Endometrial microvascular endothelial cells (primary cell): ENCODE data around the gene CAPN8. TPM values are rescaled to one million over a fixed set of nuclear protein-coding genes. Genes with fewer than 3 reads are reported as not detected.

Experiments used
- in situ Hi-C: cut with HindIII; loops from 2 replicates; pipeline ENCODE4 v1.10.0; 2017; ENCODE audit warnings: low sequenced_read_pairs, low pct_unique_long_range_greater_than_20kb; ENCODE audit errors: inconsistent ontology term
- total RNA-seq: library from RNA; depleted of rRNA; stranded (reverse); fragments of >200 nt; gene quantifications from one replicate; pipeline ENCODE4 v1.2.3, GENCODE V29; 2015; ENCODE audit errors: inconsistent ontology term

The CAPN8 gene
- not detected for total RNA-seq

GRCh38 chr1:223665592-223666312 is at the start of gene CAPN8:
TSS of gene CAPN8 (minus strand) at chr1:223665701. CDS start at chr1:223665646, 55 bp downstream.
- in situ Hi-C loops = no loop called here

GRCh38 chr1:223714849-223715603 is 49.5 kb upstream of the CAPN8 start:
- in situ Hi-C loops = no loop called here

GRCh38 chr1:223714421-223714724 is 48.9 kb upstream of the CAPN8 start:
- in situ Hi-C loops = no loop called here

GRCh38 chr1:223713546-223714420 is 48.3 kb upstream of the CAPN8 start:
- in situ Hi-C loops = no loop called here

- in situ Hi-C loops = no loop called here
Observed at GRCh38 chr1:223712850-223713474, 47.5 kb upstream of the CAPN8 start.

GRCh38 chr1:223712194-223712849 is 46.8 kb upstream of the CAPN8 start, which contains the start of gene CAPN2:
TSS of gene CAPN2 (plus strand) at chr1:223712539. CDS start at chr1:223712641, 102 bp downstream.
- in situ Hi-C loops = no loop called here

- in situ Hi-C loops = no loop called here
Observed at GRCh38 chr1:223711747-223712193, 46.3 kb upstream of the CAPN8 start.

- in situ Hi-C loops = no loop called here
Observed at GRCh38 chr1:223711173-223711572, 45.7 kb upstream of the CAPN8 start.

GRCh38 chr1:223710179-223711133 is 45.0 kb upstream of the CAPN8 start:
- in situ Hi-C loops = no loop called here

GRCh38 chr1:223709598-223709997 is 44.1 kb upstream of the CAPN8 start:
- in situ Hi-C loops = no loop called here

- in situ Hi-C loops = no loop called here
Observed at GRCh38 chr1:223708651-223709268, 43.3 kb upstream of the CAPN8 start.

- in situ Hi-C loops = no loop called here
Observed at GRCh38 chr1:223708001-223708359, 42.5 kb upstream of the CAPN8 start.

- in situ Hi-C loops = no loop called here
Observed at GRCh38 chr1:223707256-223708000, 41.9 kb upstream of the CAPN8 start.

- in situ Hi-C loops = no loop called here
Observed at GRCh38 chr1:223706077-223706973, 40.8 kb upstream of the CAPN8 start.
